GM23248 (cell line): ENCODE data around the gene IFT81. TPM values are rescaled to one million over a fixed set of nuclear protein-coding genes. Genes with fewer than 3 reads are reported as not detected.
A peak's percentile ranks its signal among the peaks of the same experiment; 100 is the strongest.

Experiments
- DNase-seq: peaks from one replicate; pipeline ENCODE4 v3.0.0-alpha.2; 2015
- H2AFZ ChIP-seq: fragments of 200-600 bp; sonication (generic); 2 replicates; pipeline ENCODE4 v1.6.1; 2016; ENCODE audit warnings: antibody characterized with exemption
- H3F3A ChIP-seq: fragments of 200-600 bp; sonication (generic); 2 replicates; pipeline ENCODE4 v1.6.1; 2016; ENCODE audit warnings: mild to moderate bottlenecking, antibody characterized with exemption, mixed run types; ENCODE audit not compliant: insufficient read depth
- H3K27ac ChIP-seq: fragments of 200-600 bp; sonication (generic); 2 replicates; pipeline ENCODE4 v1.5.1; 2016; ENCODE audit warnings: mild to moderate bottlenecking
- H3K27me3 ChIP-seq: fragments of 200-600 bp; sonication (generic); replicated peaks from 2 replicates; pipeline ENCODE4 v1.6.1; 2016; ENCODE audit warnings: mild to moderate bottlenecking; ENCODE audit not compliant: insufficient read depth
- H3K36me3 ChIP-seq: fragments of 200-600 bp; sonication (generic); 2 replicates; pipeline ENCODE4 v1.6.1; 2016; ENCODE audit warnings: low read depth, mild to moderate bottlenecking
- H3K4me1 ChIP-seq: fragments of 200-600 bp; sonication (generic); 2 replicates; pipeline ENCODE4 v1.6.1; 2016; ENCODE audit warnings: mild to moderate bottlenecking; ENCODE audit not compliant: insufficient read depth
- H3K4me2 ChIP-seq: fragments of 200-600 bp; sonication (generic); one replicate; pipeline ENCODE4 v1.6.1; 2016; ENCODE audit warnings: mild to moderate bottlenecking; ENCODE audit not compliant: unreplicated experiment
- H3K4me3 ChIP-seq: fragments of 200-600 bp; sonication (generic); 2 replicates; pipeline ENCODE4 v1.5.1; 2016; ENCODE audit warnings: mild to moderate bottlenecking
- H3K79me2 ChIP-seq: fragments of 200-600 bp; sonication (generic); 2 replicates; pipeline ENCODE4 v1.6.1; 2016; ENCODE audit warnings: mild to moderate bottlenecking; ENCODE audit not compliant: insufficient read depth
- H3K9ac ChIP-seq: fragments of 200-600 bp; sonication (generic); 2 replicates; pipeline ENCODE4 v1.6.1; 2016; ENCODE audit warnings: mild to moderate bottlenecking
- H3K9me2 ChIP-seq: fragments of 200-600 bp; sonication (generic); 2 replicates; pipeline ENCODE4 v1.6.1; 2016; ENCODE audit warnings: mixed run types, mild to moderate bottlenecking, moderate library complexity; ENCODE audit not compliant: insufficient read depth
- H3K9me3 ChIP-seq: fragments of 200-600 bp; sonication (generic); one replicate; pipeline ENCODE4 v1.6.1; 2017; ENCODE audit warnings: low read depth
- H4K20me1 ChIP-seq: fragments of 200-600 bp; sonication (generic); 2 replicates; pipeline ENCODE4 v1.6.0; 2016; ENCODE audit not compliant: insufficient read depth
- EZH2 ChIP-seq: fragments of 200-600 bp; sonication (generic); IDR thresholded peaks from 2 replicates; pipeline ENCODE4 v1.6.1; 2018; ENCODE audit warnings: antibody characterized with exemption, mild to moderate bottlenecking; ENCODE audit not compliant: insufficient read depth, poor library complexity, severe bottlenecking
- EZH2phosphoT487 ChIP-seq: fragments of 200-600 bp; sonication (generic); IDR thresholded peaks from 2 replicates; pipeline ENCODE4 v1.6.1; 2018; ENCODE audit warnings: antibody characterized with exemption, moderate library complexity, mild to moderate bottlenecking, low read depth; ENCODE audit not compliant: insufficient read depth
- WGBS, 2 experiments: methylation state at CpG; one replicate each; pipeline ENCODE4 v1.1.6; 2015 to 2017; ENCODE audit warnings: low lambda C conversion rate in 2 of 2, low coverage in 1 of 2; ENCODE audit errors: missing lambda C conversion rate in 2 of 2; 5-methylcytosine and 5-hydroxymethylcytosine counted together
- in situ Hi-C: fragments of 300-500 bp; cut with MboI; formaldehyde crosslinking; loops from 2 replicates; pipeline ENCODE4 v1.15.0; 2020
- polyA plus RNA-seq: library from polyadenylated mRNA; unstranded; fragments of >200 nt; fragmentation: Nextera tagmentation; extraction: Ambion mirVana; gene quantifications from 2 replicates; pipeline ENCODE4 v1.2.1, GENCODE V29; 2016
- total RNA-seq: library from RNA; depleted of rRNA; stranded (reverse); fragments of >200 nt; shearing (Covaris generic); gene quantifications from 2 replicates; pipeline ENCODE4 v1.2.3, GENCODE V29; 2014

The IFT81 gene
- total and polyA plus RNA-seq, 2 experiments from 2014 or later = 9.5 to 14.0 TPM

DNA sequence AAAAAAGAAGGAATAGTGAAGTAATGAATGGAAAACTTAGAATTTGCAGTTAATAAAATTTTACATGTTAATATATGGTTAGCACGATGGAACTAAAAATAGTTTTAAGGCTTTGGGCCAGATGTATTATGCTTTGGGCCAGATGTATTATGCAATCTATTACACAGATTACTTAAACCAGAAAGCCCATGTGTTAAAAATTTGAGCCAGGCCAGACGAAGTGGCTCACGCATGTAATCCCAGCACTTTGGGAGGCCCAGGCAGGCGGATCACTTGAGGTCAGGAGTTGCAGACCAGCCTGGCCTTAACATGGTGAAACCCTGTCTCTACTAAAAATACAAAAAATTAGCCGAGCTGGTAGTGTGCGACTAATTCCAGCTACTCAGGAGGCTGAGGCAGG is 17.2 kb downstream of the IFT81 start:
- Histone ChIP-seq H3F3A (0 out of 2 replicates have a peak, but pooled peaks cover 3% of the 10 kb centered on the region), H3K27ac (peak overlapping the region; percentile 87), H3K9ac (peak overlapping the region; percentile 69), H3K36me3 (peaks cover 18% of the 10 kb centered on the region), H3K27me3 (no peaks in the 10 kb centered on the region), H3K4me1 (peaks cover 14% of the 10 kb centered on the region), H3K9me2 (no peaks in the 10 kb centered on the region), H3K9me3 (no peaks in the 10 kb centered on the region), H4K20me1 (no peaks in the 10 kb centered on the region), H3K4me3 (no peak overlapping the region), H2AFZ (peak overlapping the region; percentile 58), H3K4me2 (peak overlapping the region; percentile 56), H3K79me2 (no peaks in the 10 kb centered on the region)
- TF ChIP-seq EZH2 (no peak), EZH2phosphoT487 (no peak)
- in situ Hi-C loops = no loop called here
- WGBS, 2 experiments = 16 to 18% methylated on average over 6 of the region's 6 CpGs
- DNase-seq = peak; percentile 90

DNA sequence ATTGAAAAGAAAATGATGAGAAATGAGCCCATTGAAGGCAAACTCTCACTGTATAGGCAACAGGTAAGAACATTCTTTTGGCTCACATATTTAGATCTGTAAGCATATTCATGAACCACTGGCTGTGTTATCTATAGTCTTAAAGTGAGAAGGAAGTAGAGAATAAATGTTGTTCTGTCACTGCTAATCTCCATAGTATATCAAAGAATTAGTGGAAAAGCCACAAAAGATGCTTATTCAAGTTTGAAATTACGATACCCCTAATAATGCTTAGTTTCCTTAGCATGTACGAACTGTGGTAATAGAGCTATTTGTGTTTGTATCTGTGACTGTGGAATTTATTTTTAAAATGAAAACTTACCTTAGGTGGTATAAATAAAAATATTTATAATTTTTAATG is 22.8 kb downstream of the IFT81 start:
- Histone ChIP-seq H3K9me2 (no peaks in the 10 kb centered on the region), H3K27ac (no peak overlapping the region), H3K36me3 (peaks cover 31% of the 10 kb centered on the region), H3K4me3 (no peak overlapping the region), H3K9ac (no peak overlapping the region), H3K4me1 (peaks cover 3% of the 10 kb centered on the region; the same call in 1 of the 2 replicates), H3K27me3 (no peaks in the 10 kb centered on the region), H3F3A (no peaks in the 10 kb centered on the region), H4K20me1 (no peaks in the 10 kb centered on the region), H3K9me3 (no peaks in the 10 kb centered on the region), H3K4me2 (no peak overlapping the region), H2AFZ (no peak overlapping the region), H3K79me2 (no peaks in the 10 kb centered on the region)
- TF ChIP-seq EZH2 (no peak), EZH2phosphoT487 (no peak)
- DNase-seq = no peak
- in situ Hi-C loops = no loop called here
- WGBS, 2 experiments = 93 to 97% methylated on average over 2 of the region's 2 CpGs

DNA sequence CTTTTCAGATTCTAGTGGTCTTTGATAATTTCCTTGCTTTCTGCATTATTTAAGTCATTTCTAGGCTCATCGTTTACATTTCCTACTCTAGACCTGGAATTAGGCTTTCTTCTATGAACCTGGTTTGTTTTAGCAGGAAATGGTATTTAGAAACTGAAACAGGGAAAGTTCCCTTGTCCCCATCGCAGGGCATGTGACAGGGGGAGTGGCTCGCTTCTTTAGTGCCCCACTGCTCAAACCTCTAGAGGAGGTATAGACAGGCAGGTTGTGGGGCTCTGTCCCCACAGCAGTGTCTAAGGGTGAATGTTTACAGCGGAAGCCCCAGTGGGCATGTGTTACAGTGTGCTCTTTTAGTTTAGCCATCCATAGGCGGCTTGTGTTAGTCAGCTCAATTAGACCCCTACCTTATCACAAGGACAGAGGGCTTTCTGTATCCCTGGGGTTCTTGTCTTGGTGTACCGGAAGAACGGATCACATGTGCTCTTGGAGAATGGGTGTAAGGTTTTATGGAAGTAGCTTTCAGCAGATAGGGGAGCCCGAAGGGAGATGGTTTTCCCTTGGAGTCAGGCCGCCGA is 25.0 kb downstream of the IFT81 start:
- H3K4me1 ChIP-seq = no peaks in the 10 kb centered on the region
- H4K20me1 ChIP-seq = no peaks in the 10 kb centered on the region
- no peaks in the 10 kb centered on the region for H3K79me2 ChIP-seq
- DNase-seq = no peak
- no peaks in the 10 kb centered on the region for H3K27me3 ChIP-seq
- no peak overlapping the region for H2AFZ ChIP-seq
- H3K36me3 ChIP-seq = peaks cover 29% of the 10 kb centered on the region
- TF ChIP-seq EZH2 (no peak), EZH2phosphoT487 (no peak)
- H3F3A ChIP-seq = no peaks in the 10 kb centered on the region
- H3K4me2 ChIP-seq = no peak overlapping the region
- no peaks in the 10 kb centered on the region for H3K9me2 ChIP-seq
- 97 to 100% methylated on average over 10 of the region's 10 CpGs for WGBS, 2 experiments
- in situ Hi-C loops = no loop called here
- no peak overlapping the region for H3K9ac ChIP-seq
- H3K9me3 ChIP-seq = no peaks in the 10 kb centered on the region
- H3K4me3 ChIP-seq = no peak overlapping the region
- H3K27ac ChIP-seq = no peak overlapping the region

DNA sequence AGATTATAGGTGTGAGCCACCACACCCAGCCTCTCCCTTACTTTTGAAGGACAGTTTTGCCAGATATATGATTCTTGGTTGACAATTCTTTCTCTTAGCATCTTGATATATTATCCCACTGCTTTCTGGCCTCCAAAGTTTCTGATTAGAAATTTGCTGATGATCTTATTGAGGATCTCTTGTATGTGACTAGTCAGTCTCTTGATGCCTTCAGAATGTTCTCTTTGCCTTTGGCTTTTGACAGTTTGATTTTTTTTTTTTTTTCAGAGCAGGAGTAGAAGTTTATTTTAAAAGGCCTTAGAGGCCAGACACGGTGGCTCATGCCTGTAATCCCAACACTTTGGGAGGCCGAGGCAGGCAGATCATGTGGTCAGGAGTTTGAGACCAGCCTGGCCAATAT is 32.6 kb downstream of the IFT81 start:
- no peak for TF ChIP-seq EZH2phosphoT487
- TF ChIP-seq EZH2 = no peak

DNA sequence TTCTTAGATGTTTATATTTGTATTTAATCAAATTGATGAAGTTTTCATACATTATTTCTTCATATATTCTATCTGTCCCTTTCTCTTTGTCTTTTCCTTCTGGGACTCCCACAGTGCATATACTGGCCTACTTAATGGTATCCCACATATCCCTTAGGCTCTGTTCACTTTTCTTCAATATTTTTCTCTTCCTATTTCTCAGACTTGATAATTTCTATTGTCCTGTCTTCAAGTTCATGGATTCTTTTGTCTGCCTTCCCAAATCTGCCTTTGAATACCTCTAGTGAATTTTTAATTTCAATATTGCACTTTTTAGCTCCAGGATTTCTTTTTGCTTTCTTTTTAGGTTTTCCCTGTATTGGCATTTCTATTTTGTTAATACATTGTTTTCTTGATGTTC is 33.4 kb downstream of the IFT81 start:
- TF ChIP-seq EZH2phosphoT487 (no peak), EZH2 (no peak)
- no peak overlapping the region for H2AFZ ChIP-seq
- H3K9me3 ChIP-seq = no peaks in the 10 kb centered on the region
- peaks cover 31% of the 10 kb centered on the region for H3K36me3 ChIP-seq
- no peaks in the 10 kb centered on the region for H3K27me3 ChIP-seq
- H3K9me2 ChIP-seq = no peaks in the 10 kb centered on the region
- no peak for DNase-seq
- H3K27ac ChIP-seq = no peak overlapping the region
- in situ Hi-C loops = no loop called here
- H3K4me2 ChIP-seq = no peak overlapping the region
- H3K9ac ChIP-seq = no peak overlapping the region
- H3K4me1 ChIP-seq = no peaks in the 10 kb centered on the region
- no peaks in the 10 kb centered on the region for H3F3A ChIP-seq
- H4K20me1 ChIP-seq = no peaks in the 10 kb centered on the region
- H3K4me3 ChIP-seq = no peak overlapping the region
- H3K79me2 ChIP-seq = no peaks in the 10 kb centered on the region

More for the DNA sequence above, 32.6 kb downstream of the IFT81 start:
- Histone ChIP-seq H4K20me1 (no peaks in the 10 kb centered on the region), H3K4me2 (no peak overlapping the region), H3K9me2 (no peaks in the 10 kb centered on the region), H3K79me2 (no peaks in the 10 kb centered on the region), H3K9ac (no peak overlapping the region), H2AFZ (no peak overlapping the region), H3F3A (no peaks in the 10 kb centered on the region), H3K36me3 (peaks cover 31% of the 10 kb centered on the region), H3K4me3 (no peak overlapping the region), H3K4me1 (no peaks in the 10 kb centered on the region), H3K27ac (no peak overlapping the region), H3K9me3 (no peaks in the 10 kb centered on the region), H3K27me3 (no peaks in the 10 kb centered on the region)
- 94 to 100% methylated on average over 2 of the region's 2 CpGs for WGBS, 2 experiments
- DNase-seq = no peak
- in situ Hi-C loops = no loop called here
